PC-9 (cell line): ENCODE results near the gene TIMP3.

Experiments
- EZH2 ChIP-seq: fragments of 200-600 bp; sonication (generic); IDR thresholded peaks from 2 replicates; pipeline ENCODE4 v1.8.0; 2017; ENCODE audit warnings: antibody characterized with exemption, low read depth
- TF ChIP-seq, protein P1 (sequence below): fragments of 200-600 bp; sonication (generic); conservative IDR thresholded peaks from 2 replicates; pipeline ENCODE4 v1.6.1; 2017; ENCODE audit warnings: mixed run types, antibody characterized with exemption, mild to moderate bottlenecking, moderate library complexity

- TF ChIP-seq, protein P1, sequence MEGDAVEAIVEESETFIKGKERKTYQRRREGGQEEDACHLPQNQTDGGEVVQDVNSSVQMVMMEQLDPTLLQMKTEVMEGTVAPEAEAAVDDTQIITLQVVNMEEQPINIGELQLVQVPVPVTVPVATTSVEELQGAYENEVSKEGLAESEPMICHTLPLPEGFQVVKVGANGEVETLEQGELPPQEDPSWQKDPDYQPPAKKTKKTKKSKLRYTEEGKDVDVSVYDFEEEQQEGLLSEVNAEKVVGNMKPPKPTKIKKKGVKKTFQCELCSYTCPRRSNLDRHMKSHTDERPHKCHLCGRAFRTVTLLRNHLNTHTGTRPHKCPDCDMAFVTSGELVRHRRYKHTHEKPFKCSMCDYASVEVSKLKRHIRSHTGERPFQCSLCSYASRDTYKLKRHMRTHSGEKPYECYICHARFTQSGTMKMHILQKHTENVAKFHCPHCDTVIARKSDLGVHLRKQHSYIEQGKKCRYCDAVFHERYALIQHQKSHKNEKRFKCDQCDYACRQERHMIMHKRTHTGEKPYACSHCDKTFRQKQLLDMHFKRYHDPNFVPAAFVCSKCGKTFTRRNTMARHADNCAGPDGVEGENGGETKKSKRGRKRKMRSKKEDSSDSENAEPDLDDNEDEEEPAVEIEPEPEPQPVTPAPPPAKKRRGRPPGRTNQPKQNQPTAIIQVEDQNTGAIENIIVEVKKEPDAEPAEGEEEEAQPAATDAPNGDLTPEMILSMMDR, result no peak
- no peak for TF ChIP-seq EZH2
Observed at GRCh38 chr22:32780726-32781310, 20.7 kb upstream of the TIMP3 start.
